Stimulated activated naive CD4-positive, alpha-beta T cell (primary cell): Measurements from ENCODE around the gene OVAAL.

Experiments
- DNase-seq, 6 experiments: peaks; one replicate each; lab custom pipeline; 2025; lab: John Stamatoyannopoulos, UW

The OVAAL gene

GRCh38 chr1:180571060-180571831, 12.5 kb downstream of the OVAAL start:
- no peak for DNase-seq

GRCh38 chr1:180571832-180572636, 13.3 kb downstream of the OVAAL start:
- DNase-seq, result no peak

GRCh38 chr1:180572760-180573159, 14.0 kb downstream of the OVAAL start:
- DNase-seq, result no peak

GRCh38 chr1:180574031-180574713, 15.4 kb downstream of the OVAAL start:
- DNase-seq, result no peak

- no peak for DNase-seq
Measured at GRCh38 chr1:180577361-180577760, 18.6 kb downstream of the OVAAL start.

- DNase-seq, result no peak
Measured at GRCh38 chr1:180579961-180580611, 21.3 kb downstream of the OVAAL start.

GRCh38 chr1:180581635-180582039, 22.9 kb downstream of the OVAAL start:
- DNase-seq, result no peak

- no peak for DNase-seq
Measured at GRCh38 chr1:180584869-180585268, 26.1 kb downstream of the OVAAL start.

- no peak for DNase-seq
Measured at GRCh38 chr1:180585994-180586359, 27.2 kb downstream of the OVAAL start.

GRCh38 chr1:180586671-180587155, 27.9 kb downstream of the OVAAL start:
- DNase-seq, result no peak

GRCh38 chr1:180588121-180588520, 29.4 kb downstream of the OVAAL start:
- no peak for DNase-seq

GRCh38 chr1:180590889-180591288, 32.1 kb downstream of the OVAAL start:
- DNase-seq, result no peak

GRCh38 chr1:180593382-180593781, 34.6 kb downstream of the OVAAL start:
- no peak for DNase-seq

GRCh38 chr1:180594723-180595122, 36.0 kb downstream of the OVAAL start:
- DNase-seq, result no peak

- no peak for DNase-seq
Measured at GRCh38 chr1:180595966-180596365, 37.2 kb downstream of the OVAAL start.

- DNase-seq, result no peak
Measured at GRCh38 chr1:180597520-180597919, 38.8 kb downstream of the OVAAL start.

- DNase-seq, result no peak
Measured at GRCh38 chr1:180598333-180598974, 39.7 kb downstream of the OVAAL start.

GRCh38 chr1:180600343-180600742, 41.6 kb downstream of the OVAAL start:
- no peak for DNase-seq

- no peak for DNase-seq
Measured at GRCh38 chr1:180601512-180601911, 42.7 kb downstream of the OVAAL start.

GRCh38 chr1:180603223-180603849, 44.6 kb downstream of the OVAAL start:
- DNase-seq, result no peak

GRCh38 chr1:180603850-180604226, 45.1 kb downstream of the OVAAL start:
- DNase-seq, result no peak
